ENCODE data around the gene FRMD8. TPM values are rescaled to one million over a fixed set of nuclear protein-coding genes. Genes with fewer than 3 reads are reported as not detected.
A peak's percentile ranks its signal among the peaks of the same experiment; 100 is the strongest.

The FRMD8 gene
- 10 to 100 TPM; 20.0 to 46.8 TPM for total RNA-seq

- Histone ChIP-seq H3K27me3 (no peaks in the 10 kb centered on the region), H3K9me3 (no peaks in the 10 kb centered on the region), H3K4me3 (peak within 1 kb of the TSS; percentile 38 to 83), H3K4me1 (peaks cover 93% of the 10 kb centered on the region), H3K27ac (peak within 1 kb of the TSS; percentile 92 to 100 (median 98)), H3K36me3 (replicated peaks in 1 of 2; ENCODE audit: insufficient read depth in 1 of 2, low read depth in 2 of 2) (no peaks in the 10 kb centered on the region)
- DNase-seq (peak; percentile 92 to 94 (median 92)), ATAC-seq (peak; percentile 55)
- intact Hi-C loops (cut with DNase I) = no loop called here
- 1% methylated on average over 14 to 76 of the region's 76 CpGs for WGBS, 2 donors
- TF ChIP-seq CTCF (IDR thresholded peaks at IDR 0.05) = no peak
- TF ChIP-seq POLR2A (IDR thresholded peaks at IDR 0.05) = peak; percentile 94 to 95 (median 94)
Measured at GRCh38 chr11:65386307-65387140, at the start of gene FRMD8. TSS of gene FRMD8 (plus strand) at chr11:65386637. CDS start at chr11:65387037, 400 bp downstream.

GRCh38 chr11:65338676-65339075 lies 47.8 kb upstream of the FRMD8 start:
- DNase-seq (no peak), ATAC-seq (no peak)
- no peaks in the 10 kb centered on the region for H3K27me3 ChIP-seq
- TF ChIP-seq CTCF (IDR thresholded peaks at IDR 0.05) = no peak
- no peak for TF ChIP-seq POLR2A (IDR thresholded peaks at IDR 0.05)
- H3K4me1 ChIP-seq = peaks cover 12% of the 10 kb centered on the region
- H3K36me3 ChIP-seq (replicated peaks in 1 of 2; ENCODE audit: insufficient read depth in 1 of 2, low read depth in 2 of 2) = peaks cover 3 to 23% of the 10 kb centered on the region in 2 donors
- no peak overlapping the region for H3K27ac ChIP-seq
- no peaks in the 10 kb centered on the region for H3K9me3 ChIP-seq
- 75 to 78% methylated on average over 7 of the region's 7 CpGs for WGBS, 2 donors
- H3K4me3 ChIP-seq = no peak overlapping the region
- intact Hi-C loops (cut with DNase I) = no loop called here

- peaks cover 3% of the 10 kb centered on the region for H3K4me1 ChIP-seq
- H3K27me3 ChIP-seq = no peaks in the 10 kb centered on the region
- H3K36me3 ChIP-seq (replicated peaks in 1 of 2; ENCODE audit: insufficient read depth in 1 of 2, low read depth in 2 of 2) = peaks cover 4 to 35% of the 10 kb centered on the region in 2 donors
- H3K9me3 ChIP-seq = no peaks in the 10 kb centered on the region
- no peak overlapping the region for H3K27ac ChIP-seq
- TF ChIP-seq CTCF (IDR thresholded peaks at IDR 0.05) (no peak), POLR2A (IDR thresholded peaks at IDR 0.05) (no peak)
- intact Hi-C loops (cut with DNase I) = no loop called here
- no peak overlapping the region for H3K4me3 ChIP-seq
- 94 to 95% methylated on average over 11 of the region's 11 CpGs for WGBS, 2 donors
- DNase-seq (no peak), ATAC-seq (no peak)
Measured at GRCh38 chr11:65340226-65340625, 46.2 kb upstream of the FRMD8 start.

- Histone ChIP-seq H3K27me3 (no peaks in the 10 kb centered on the region), H3K4me1 (no peaks in the 10 kb centered on the region), H3K9me3 (no peaks in the 10 kb centered on the region), H3K36me3 (replicated peaks in 1 of 2; ENCODE audit: insufficient read depth in 1 of 2, low read depth in 2 of 2) (peaks cover 20 to 47% of the 10 kb centered on the region in 2 donors), H3K4me3 (no peak overlapping the region), H3K27ac (no peak overlapping the region)
- no peak for TF ChIP-seq POLR2A (IDR thresholded peaks at IDR 0.05)
- no peak for TF ChIP-seq CTCF (IDR thresholded peaks at IDR 0.05)
- DNase-seq (no peak), ATAC-seq (no peak)
- intact Hi-C loops (cut with DNase I) = no loop called here
- 94 to 96% methylated on average over 3 of the region's 3 CpGs for WGBS, 2 donors
Measured at GRCh38 chr11:65341856-65342255, 44.6 kb upstream of the FRMD8 start.

All from body of pancreas (tissue), 4 donors.